Ascending aorta (tissue), 2 donors: ENCODE data around the gene SPDYE1. TPM values are rescaled to one million over a fixed set of nuclear protein-coding genes. Genes with fewer than 3 reads are reported as not detected.
"Not testable (repeated sequence)": the region's sequence is repeated elsewhere in the genome, so short reads cannot be mapped to it uniquely, and the experiment has no call there.

Source experiments
- DNase-seq, 2 donors: peaks; one replicate each; pipeline ENCODE4 v3.0.0-alpha.2; 2019; ENCODE audit warnings: low spot score in 2 of 2
- H3K27ac ChIP-seq, 2 donors: fragments of 200-600 bp; sonication (generic); one replicate each; pipeline ENCODE4 v1.5.1; 2016 to 2017; ENCODE audit warnings: mild to moderate bottlenecking in 1 of 2
- H3K27me3 ChIP-seq: fragments of 200-600 bp; sonication (generic); one replicate; pipeline ENCODE4 v1.5.1; 2017
- H3K36me3 ChIP-seq, 2 donors: fragments of 200-600 bp; sonication (generic); one replicate each; pipeline ENCODE4 v1.5.1; 2016
- H3K4me1 ChIP-seq, 2 donors: fragments of 200-600 bp; sonication (generic); one replicate each; pipeline ENCODE4 v1.5.1; 2016 to 2017; ENCODE audit warnings: mild to moderate bottlenecking in 1 of 2
- H3K4me3 ChIP-seq, 2 donors: fragments of 200-600 bp; sonication (generic); one replicate each; pipeline ENCODE4 v1.5.1; 2016 to 2017; ENCODE audit warnings: mild to moderate bottlenecking in 1 of 2
- H3K9me3 ChIP-seq, 2 donors: fragments of 200-600 bp; sonication (generic); one replicate each; pipeline ENCODE4 v1.5.1; 2016
- intact Hi-C: fragments of 100-400 bp; cut with DNase I; formaldehyde crosslinking; loops from one replicate; pipeline ENCODE4 v1.15.1; 2023
- total RNA-seq: library from RNA; depleted of rRNA; stranded (reverse); fragments of >200 nt; gene quantifications from one replicate; pipeline ENCODE4 v1.1.0, GENCODE V29; 2016
- TF ChIP-seq, protein P1 (sequence below), 3 experiments: fragments of 200-600 bp in 2 of 3; fragments of 450-650 bp in 1 of 3; sonication (generic) in 2 of 3; IDR thresholded peaks; one replicate each; pipeline ENCODE4 v1.5.1; 2016 to 2019; ENCODE audit warnings: antibody characterized with exemption in 3 of 3, mild to moderate bottlenecking in 1 of 3, moderate library complexity in 1 of 3

SPDYE1 gene
- total RNA-seq, 1 donor from 2014 or later, result not detected

DNA sequence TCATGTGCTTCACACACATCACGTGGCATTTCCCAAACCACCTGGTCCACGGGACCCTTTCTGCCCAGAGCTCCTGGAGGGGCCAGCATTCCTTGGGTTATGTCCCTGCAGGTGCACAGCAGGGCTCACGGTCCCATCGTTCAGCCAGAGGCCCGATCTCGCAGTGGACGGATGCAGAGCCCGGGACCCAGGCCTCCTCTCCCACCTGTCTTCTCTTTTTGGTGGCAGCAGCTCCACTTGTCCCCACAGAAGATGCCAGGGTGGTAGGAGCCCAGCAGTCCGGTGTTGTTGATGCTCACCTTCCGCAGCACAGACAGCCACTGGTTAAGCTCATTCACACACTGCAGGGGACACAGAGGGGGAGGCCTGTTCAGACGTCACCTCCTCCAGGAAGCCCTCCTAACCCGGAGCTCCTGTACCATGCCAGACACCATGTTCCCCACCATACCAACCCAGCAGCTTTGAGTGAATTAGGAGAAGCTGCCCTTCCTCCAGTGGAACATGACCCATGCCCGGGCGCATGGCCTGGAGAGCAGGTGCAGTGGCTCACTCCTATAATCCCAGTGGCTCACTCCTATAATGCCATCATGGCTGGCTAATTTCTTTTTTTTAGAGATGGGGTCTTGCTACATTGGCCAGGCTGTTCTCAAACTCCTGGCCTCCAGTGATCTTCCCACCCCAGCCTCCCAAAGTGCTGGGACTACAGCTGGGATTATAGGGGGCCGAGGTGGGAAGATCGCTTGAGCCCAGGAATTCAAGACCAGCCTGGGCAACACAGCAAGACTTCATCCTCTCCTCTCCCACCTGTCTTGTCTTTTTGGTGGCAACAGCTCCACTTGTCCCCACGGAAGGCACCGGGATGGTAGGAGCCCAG lies 36.5 kb downstream of the SPDYE1 start:
- DNase-seq, H3K4me3 ChIP-seq, H3K27me3 ChIP-seq, H3K27ac ChIP-seq, H3K4me1 ChIP-seq, intact Hi-C loops, H3K36me3 ChIP-seq, H3K9me3 ChIP-seq: not testable (repeated sequence)

DNA sequence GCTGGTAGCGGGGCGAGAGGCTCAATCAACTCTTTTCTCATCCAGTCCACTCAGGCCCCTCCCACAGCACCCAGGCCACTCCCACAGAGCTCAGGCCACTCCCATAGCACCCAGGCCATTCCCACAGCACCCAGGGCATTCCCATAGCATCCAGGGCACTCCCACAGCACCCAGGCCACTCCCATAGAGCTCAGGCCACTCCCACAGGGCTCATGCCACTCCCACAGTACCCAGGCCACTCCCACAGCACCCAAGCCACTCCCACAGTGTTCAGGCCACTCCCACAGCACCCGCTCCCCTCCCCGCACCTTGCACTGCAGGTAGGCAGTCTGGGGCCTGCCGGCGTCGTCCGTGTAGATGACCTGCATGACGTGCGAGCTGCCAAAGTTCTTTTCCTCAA lies 38.7 kb downstream of the SPDYE1 start:
- H3K36me3 ChIP-seq, H3K4me1 ChIP-seq, H3K4me3 ChIP-seq, DNase-seq, H3K9me3 ChIP-seq, intact Hi-C loops, H3K27ac ChIP-seq, H3K27me3 ChIP-seq: not testable (repeated sequence)

DNA sequence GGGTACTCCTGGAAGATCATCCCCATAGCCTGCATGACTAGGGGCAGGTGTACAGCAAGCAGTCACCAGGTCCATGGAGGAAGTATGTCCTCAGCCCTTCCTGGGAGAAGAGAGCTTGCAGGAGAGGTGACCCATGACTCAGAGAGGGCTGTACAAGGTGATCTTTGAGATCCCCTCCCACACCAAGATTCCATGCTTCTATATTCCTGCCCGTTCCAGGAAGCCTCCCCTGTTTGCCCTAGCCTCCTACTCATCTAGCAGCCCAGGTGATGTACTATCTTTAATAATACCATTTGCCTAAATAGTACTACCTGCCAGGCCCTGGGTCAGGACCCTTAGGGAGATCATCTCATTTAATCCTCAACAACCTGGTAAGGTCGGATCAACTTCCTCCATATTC lies 40.3 kb downstream of the SPDYE1 start:
- H3K27ac ChIP-seq, H3K9me3 ChIP-seq, H3K36me3 ChIP-seq, intact Hi-C loops, DNase-seq, H3K4me1 ChIP-seq, H3K27me3 ChIP-seq, H3K4me3 ChIP-seq: not testable (repeated sequence)

DNA sequence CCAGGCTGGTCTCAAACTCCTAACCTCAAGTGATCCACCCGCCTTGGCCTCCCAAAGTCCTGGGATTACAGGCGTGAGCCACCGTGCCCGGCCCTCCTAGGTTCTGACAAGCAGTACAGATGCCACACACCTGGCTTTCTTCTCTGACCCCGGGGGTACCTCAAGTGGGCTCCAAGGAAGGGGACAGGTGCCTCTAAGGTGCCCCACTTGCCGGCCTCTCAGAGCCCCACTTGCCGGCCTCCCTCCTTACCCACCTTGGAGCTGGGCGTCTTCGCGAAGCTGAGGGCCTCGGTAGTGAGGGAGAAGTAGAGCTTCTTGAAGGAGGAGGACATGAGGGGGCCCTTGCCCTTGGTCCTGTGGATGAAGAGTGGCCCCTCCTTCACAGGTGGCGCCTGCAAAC lies 40.9 kb downstream of the SPDYE1 start:
- H3K27me3 ChIP-seq, H3K4me1 ChIP-seq, H3K36me3 ChIP-seq, DNase-seq, H3K4me3 ChIP-seq, H3K9me3 ChIP-seq, intact Hi-C loops, H3K27ac ChIP-seq: not testable (repeated sequence)

DNA sequence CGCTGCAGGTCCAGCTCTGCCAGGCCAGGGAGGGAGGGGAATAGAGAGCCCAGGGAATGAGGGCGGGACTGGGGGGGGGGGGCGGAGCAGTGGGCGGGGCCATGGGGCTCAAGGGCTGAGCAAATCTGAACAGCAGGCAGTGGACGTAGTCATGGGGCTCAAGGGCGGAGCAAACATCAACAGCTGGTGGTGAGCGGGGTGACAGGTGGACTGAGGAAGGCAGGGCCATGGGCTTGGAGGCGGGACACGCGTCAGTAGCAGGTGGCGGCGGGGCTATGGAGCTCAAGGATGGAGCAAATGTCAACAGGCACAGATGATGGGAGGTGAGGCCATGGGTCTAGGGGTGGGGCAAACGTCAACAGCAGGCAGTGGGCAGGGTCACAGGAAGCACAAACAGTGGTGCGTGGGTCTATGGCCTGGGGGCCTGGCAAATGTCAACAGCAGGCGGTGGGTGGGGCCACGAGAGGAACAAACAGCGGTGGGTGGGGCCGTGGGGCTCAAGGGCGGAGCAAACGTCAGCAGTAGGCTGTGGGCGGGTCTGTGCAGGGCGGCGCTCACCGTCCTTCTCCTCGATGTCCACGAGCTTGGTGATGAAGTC lies 41.4 kb downstream of the SPDYE1 start:
- peak; percentile 72 to 95 for DNase-seq
- Histone ChIP-seq H3K27ac (peak overlapping the region; percentile 45 to 70), H3K4me3 (peak overlapping the region; percentile 44 to 69)
- H3K36me3 ChIP-seq, H3K9me3 ChIP-seq, H3K27me3 ChIP-seq, H3K4me1 ChIP-seq, intact Hi-C loops: not testable (repeated sequence)

DNA sequence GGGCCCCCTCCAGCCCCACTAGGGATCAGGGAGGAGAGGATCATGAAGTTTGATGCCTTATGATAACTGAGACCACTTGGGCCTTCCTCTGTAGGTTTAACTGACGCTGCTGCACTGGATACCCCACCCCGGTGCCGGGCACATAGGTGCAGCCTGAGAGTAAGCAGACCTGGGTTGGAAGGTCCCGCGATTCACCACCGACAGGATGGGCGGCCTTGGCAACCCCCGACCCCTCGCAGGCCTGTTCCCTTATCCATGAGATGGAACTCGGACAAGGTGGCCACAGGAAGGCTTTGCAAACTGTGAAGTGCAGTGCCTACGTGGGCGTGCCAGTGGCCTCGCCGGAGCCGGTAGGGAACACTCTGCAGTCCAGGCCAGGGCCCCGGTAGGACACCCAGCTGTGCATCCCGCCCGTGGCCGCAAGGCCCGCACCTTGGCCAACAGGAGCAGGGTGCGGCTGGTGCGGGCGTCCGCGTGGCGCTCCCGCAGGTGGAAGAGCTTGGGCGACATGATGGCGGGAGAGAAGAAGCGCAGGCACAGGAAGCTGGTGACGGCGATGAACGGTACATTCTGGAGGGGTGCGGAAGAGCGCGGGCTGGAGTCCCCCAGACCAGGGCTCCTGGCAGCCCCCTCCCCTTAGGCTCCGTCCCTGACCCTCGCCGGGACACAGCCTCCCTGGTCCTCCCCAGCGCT lies 42.2 kb downstream of the SPDYE1 start:
- DNase-seq, H3K27ac ChIP-seq, H3K36me3 ChIP-seq: not testable (repeated sequence)

DNA sequence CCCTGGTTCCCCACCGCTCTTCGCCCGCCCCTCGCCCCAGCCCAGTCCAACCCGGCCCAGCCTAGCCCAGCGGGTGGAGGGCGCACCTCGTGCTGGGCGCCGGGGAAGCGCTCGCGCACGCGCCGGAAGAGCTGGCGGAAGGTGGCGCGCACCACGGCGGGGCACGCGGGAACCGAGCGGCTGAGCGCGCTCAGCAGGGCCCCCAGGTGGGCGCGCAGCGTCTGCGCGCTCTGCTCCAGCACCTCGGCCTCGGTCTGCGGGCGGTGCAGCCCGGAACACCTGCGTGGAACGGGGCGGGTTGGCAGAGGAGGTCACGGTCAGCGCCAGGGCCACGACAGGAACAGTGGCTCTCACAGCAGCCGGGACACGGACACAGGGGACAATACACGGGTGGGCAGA lies 42.8 kb downstream of the SPDYE1 start:
- H3K4me3 ChIP-seq, result peak overlapping the region; percentile 52 to 61
- H3K9me3 ChIP-seq, intact Hi-C loops, H3K4me1 ChIP-seq, H3K27ac ChIP-seq, H3K36me3 ChIP-seq, DNase-seq, H3K27me3 ChIP-seq: not testable (repeated sequence)
- TF ChIP-seq, protein P1, sequence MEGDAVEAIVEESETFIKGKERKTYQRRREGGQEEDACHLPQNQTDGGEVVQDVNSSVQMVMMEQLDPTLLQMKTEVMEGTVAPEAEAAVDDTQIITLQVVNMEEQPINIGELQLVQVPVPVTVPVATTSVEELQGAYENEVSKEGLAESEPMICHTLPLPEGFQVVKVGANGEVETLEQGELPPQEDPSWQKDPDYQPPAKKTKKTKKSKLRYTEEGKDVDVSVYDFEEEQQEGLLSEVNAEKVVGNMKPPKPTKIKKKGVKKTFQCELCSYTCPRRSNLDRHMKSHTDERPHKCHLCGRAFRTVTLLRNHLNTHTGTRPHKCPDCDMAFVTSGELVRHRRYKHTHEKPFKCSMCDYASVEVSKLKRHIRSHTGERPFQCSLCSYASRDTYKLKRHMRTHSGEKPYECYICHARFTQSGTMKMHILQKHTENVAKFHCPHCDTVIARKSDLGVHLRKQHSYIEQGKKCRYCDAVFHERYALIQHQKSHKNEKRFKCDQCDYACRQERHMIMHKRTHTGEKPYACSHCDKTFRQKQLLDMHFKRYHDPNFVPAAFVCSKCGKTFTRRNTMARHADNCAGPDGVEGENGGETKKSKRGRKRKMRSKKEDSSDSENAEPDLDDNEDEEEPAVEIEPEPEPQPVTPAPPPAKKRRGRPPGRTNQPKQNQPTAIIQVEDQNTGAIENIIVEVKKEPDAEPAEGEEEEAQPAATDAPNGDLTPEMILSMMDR (IDR thresholded peaks at IDR 0.05), result peak in 1 of 3 experiments; percentile 17

More for the DNA sequence above, 42.2 kb downstream of the SPDYE1 start:
- intact Hi-C loops, H3K27me3 ChIP-seq, H3K9me3 ChIP-seq, H3K4me1 ChIP-seq: not testable (repeated sequence)
- H3K4me3 ChIP-seq, result peak overlapping the region; percentile 52 to 61

DNA sequence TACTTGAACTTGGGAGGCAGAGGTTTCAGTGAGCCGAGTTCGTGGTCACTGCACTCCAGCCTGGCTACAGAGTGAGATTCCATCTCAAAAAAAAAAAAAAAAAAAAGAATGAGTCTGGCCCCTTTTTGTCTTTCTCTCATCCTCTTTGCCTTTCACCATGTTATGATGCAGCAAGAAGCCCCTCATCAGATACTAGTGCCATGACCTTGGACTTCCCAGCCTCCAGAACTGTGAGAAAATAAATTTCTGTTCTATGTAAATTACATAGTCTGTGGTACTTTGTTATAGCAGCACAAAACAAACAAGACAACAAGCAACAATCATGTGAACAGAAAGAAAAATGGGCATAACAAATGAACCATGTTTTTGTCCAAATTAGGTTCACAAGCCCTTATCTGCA lies 44.5 kb downstream of the SPDYE1 start:
- no peak overlapping the region for H3K27ac ChIP-seq
- peaks cover 0 to 9% of the 10 kb centered on the region in 2 donors for H3K4me1 ChIP-seq
- H3K9me3 ChIP-seq, result no peaks in the 10 kb centered on the region
- TF ChIP-seq, protein P1 (IDR thresholded peaks at IDR 0.05), result no peak
- H3K36me3 ChIP-seq, result peaks cover 0 to 5% of the 10 kb centered on the region in 2 donors
- DNase-seq, result no peak
- no peaks in the 10 kb centered on the region for H3K27me3 ChIP-seq
- intact Hi-C loops, result no loop called here
- H3K4me3 ChIP-seq, result no peak overlapping the region
